Large intestine (tissue), 3 donors: ENCODE data around the gene SMYD3. TPM values are rescaled to one million over a fixed set of nuclear protein-coding genes. Genes with fewer than 3 reads are reported as not detected.

Source experiments
- DNase-seq, 2 donors: peaks; one replicate each; pipeline versions ENCODE4 v3.0.0 to v3.0.0-alpha.2; 2013
- H3K27ac ChIP-seq: one replicate; pipeline ENCODE4 v1.5.1; 2013; ENCODE audit warnings: low read length
- H3K27me3 ChIP-seq: 2 replicates; pipeline ENCODE4 v1.6.1; 2013; ENCODE audit warnings: low read length; ENCODE audit not compliant: control insufficient read depth, insufficient read depth
- H3K36me3 ChIP-seq: 2 replicates; pipeline ENCODE4 v1.6.1; 2013; ENCODE audit warnings: low read length; ENCODE audit not compliant: control insufficient read depth, insufficient read depth
- H3K4me1 ChIP-seq: one replicate; pipeline ENCODE4 v1.6.1; 2013; ENCODE audit warnings: low read length; ENCODE audit not compliant: control insufficient read depth, insufficient read depth
- H3K4me3 ChIP-seq: one replicate; pipeline ENCODE4 v1.5.1; 2013; ENCODE audit warnings: low read length
- H3K9me3 ChIP-seq: one replicate; pipeline ENCODE4 v1.6.1; 2013; ENCODE audit warnings: mild to moderate bottlenecking, low read depth, low read length, moderate library complexity; ENCODE audit not compliant: control insufficient read depth
- WGBS: methylation state at CpG from one replicate; pipeline ENCODE4 v1.1.5; 2013; ENCODE audit warnings: low lambda C conversion rate; ENCODE audit not compliant: insufficient coverage; 5-methylcytosine and 5-hydroxymethylcytosine counted together
- polyA plus RNA-seq: library from polyadenylated mRNA; unstranded; fragments of 120-200 nt; gene quantifications from one replicate; pipeline ENCODE4 v1.2.1, GENCODE V29; 2013

SMYD3 gene
- polyA plus RNA-seq, 1 donor = 12.0 TPM

- H3K4me1 ChIP-seq = no peaks in the 10 kb centered on the region
- H3K9me3 ChIP-seq = no peaks in the 10 kb centered on the region
- no peak overlapping the region for H3K4me3 ChIP-seq
- no CpG with 5 or more reads among the region's 2 CpGs for WGBS
- H3K27ac ChIP-seq = no peak overlapping the region
- H3K36me3 ChIP-seq = no peaks in the 10 kb centered on the region
- no peak for DNase-seq
- H3K27me3 ChIP-seq = no peaks in the 10 kb centered on the region
Measured at GRCh38 chr1:245915841-245916240, 591.2 kb downstream of the SMYD3 start.

GRCh38 chr1:245915406-245915805, 591.7 kb downstream of the SMYD3 start:
- no peaks in the 10 kb centered on the region for H3K9me3 ChIP-seq
- H3K27me3 ChIP-seq = no peaks in the 10 kb centered on the region
- no peak overlapping the region for H3K27ac ChIP-seq
- no peaks in the 10 kb centered on the region for H3K36me3 ChIP-seq
- WGBS = no CpG with 5 or more reads among the region's 5 CpGs
- H3K4me3 ChIP-seq = no peak overlapping the region
- H3K4me1 ChIP-seq = no peaks in the 10 kb centered on the region
- no peak for DNase-seq

DNA sequence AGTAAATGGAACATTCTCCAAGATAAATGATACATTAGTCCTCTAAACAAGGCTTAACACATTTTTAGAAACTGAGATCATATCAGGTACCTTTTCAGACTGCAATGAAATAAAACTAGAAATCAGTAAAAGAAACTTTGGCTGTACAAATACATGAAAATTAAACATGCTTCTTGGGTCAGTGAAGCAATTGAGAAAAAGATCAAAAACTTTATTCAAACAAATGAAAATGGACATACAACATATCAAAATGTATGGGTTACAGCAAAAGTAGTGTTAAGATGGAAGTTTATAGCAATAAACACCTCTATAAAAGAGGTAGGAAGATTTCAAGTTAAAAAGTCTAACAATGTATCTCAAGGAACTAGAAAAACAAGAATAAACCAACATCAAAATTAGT, 598.5 kb downstream of the SMYD3 start:
- Histone ChIP-seq H3K4me3 (no peak overlapping the region), H3K4me1 (no peaks in the 10 kb centered on the region), H3K27me3 (no peaks in the 10 kb centered on the region), H3K36me3 (no peaks in the 10 kb centered on the region), H3K9me3 (no peaks in the 10 kb centered on the region), H3K27ac (no peak overlapping the region)
- DNase-seq = no peak

- Histone ChIP-seq H3K4me3 (no peak overlapping the region), H3K9me3 (no peaks in the 10 kb centered on the region), H3K4me1 (no peaks in the 10 kb centered on the region), H3K27ac (no peak overlapping the region), H3K36me3 (no peaks in the 10 kb centered on the region), H3K27me3 (no peaks in the 10 kb centered on the region)
- 100% methylated on average over 1 of the region's 1 CpG for WGBS
- no peak for DNase-seq
Measured at GRCh38 chr1:245906207-245906606, 600.9 kb downstream of the SMYD3 start.

DNA sequence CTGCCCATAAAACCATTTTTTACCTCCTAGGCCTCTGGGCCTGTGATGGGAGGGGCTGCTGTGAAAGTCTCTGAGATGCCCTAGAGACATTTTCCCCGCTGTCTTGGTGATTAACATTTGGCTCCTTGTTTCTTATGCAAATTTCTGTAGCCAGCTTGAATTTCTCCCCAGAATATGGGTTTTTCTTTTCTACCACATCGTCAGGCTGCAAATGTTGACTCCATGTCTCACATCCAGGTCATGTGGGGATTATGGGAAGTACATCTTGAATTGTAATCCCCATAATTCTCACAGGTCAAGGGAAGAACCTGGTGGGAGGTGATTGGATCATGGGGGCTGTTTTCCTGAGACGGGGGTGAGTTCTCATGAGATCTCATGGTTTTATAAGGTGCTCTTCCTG, 603.2 kb downstream of the SMYD3 start:
- no peak overlapping the region for H3K27ac ChIP-seq
- H3K27me3 ChIP-seq = no peaks in the 10 kb centered on the region
- no peak overlapping the region for H3K4me3 ChIP-seq
- H3K9me3 ChIP-seq = no peaks in the 10 kb centered on the region
- H3K36me3 ChIP-seq = no peaks in the 10 kb centered on the region
- no peaks in the 10 kb centered on the region for H3K4me1 ChIP-seq
- no CpG with 5 or more reads among the region's 3 CpGs for WGBS
- DNase-seq = no peak

- H3K36me3 ChIP-seq = no peaks in the 10 kb centered on the region
- no peak overlapping the region for H3K27ac ChIP-seq
- no peak overlapping the region for H3K4me3 ChIP-seq
- WGBS = no CpG with 5 or more reads among the region's 1 CpG
- no peaks in the 10 kb centered on the region for H3K9me3 ChIP-seq
- H3K27me3 ChIP-seq = no peaks in the 10 kb centered on the region
- no peak for DNase-seq
- H3K4me1 ChIP-seq = no peaks in the 10 kb centered on the region
Measured at GRCh38 chr1:245901565-245901964, 605.5 kb downstream of the SMYD3 start.

DNA sequence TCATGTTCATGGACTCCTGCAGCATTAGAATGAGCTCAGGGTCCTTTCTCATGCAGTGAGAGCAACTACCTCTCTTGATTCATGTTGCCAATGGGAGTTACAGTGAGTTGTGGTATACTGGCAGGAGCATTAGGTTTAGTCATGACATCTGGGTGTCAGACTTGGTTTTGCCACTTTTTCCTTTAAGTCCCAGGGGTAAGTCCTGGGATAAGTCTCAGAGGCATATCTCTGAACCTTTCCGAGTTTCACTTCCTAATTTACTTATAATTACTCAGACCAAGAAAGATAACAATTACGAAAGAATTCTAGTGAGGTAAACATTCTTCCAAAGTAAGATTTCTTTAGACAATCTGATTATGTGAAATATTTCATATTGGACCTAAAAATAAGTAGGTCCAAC, 606.0 kb downstream of the SMYD3 start:
- Histone ChIP-seq H3K27ac (no peak overlapping the region), H3K9me3 (no peaks in the 10 kb centered on the region), H3K27me3 (no peaks in the 10 kb centered on the region), H3K4me1 (no peaks in the 10 kb centered on the region), H3K4me3 (no peak overlapping the region), H3K36me3 (no peaks in the 10 kb centered on the region)
- DNase-seq = no peak
- WGBS = no CpG with 5 or more reads among the region's 2 CpGs

- no peak overlapping the region for H3K4me3 ChIP-seq
- DNase-seq = no peak
- no peaks in the 10 kb centered on the region for H3K4me1 ChIP-seq
- no CpG with 5 or more reads among the region's 2 CpGs for WGBS
- H3K9me3 ChIP-seq = no peaks in the 10 kb centered on the region
- no peaks in the 10 kb centered on the region for H3K36me3 ChIP-seq
- H3K27me3 ChIP-seq = no peaks in the 10 kb centered on the region
- no peak overlapping the region for H3K27ac ChIP-seq
Measured at GRCh38 chr1:245898581-245898980, 608.5 kb downstream of the SMYD3 start.

DNA sequence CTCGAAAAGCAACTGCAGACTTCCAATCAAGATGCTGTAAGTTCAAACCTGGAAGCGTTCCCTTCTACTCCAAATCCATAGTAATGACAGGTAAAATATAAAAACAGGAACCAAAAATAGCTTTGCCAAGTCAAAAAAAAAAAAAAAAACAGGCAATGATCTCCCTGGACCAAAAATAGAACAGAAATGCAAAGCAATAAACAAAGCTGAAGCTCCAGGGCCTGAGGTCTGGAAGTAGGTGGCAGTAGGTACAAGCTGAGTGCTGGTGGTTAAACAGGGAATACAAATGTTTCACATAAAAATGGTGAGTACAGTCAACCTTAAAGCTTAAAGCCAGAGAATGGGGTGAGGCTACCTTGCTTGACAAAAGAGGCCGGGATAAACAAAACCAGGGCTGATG, 610.8 kb downstream of the SMYD3 start:
- no peak for DNase-seq
- Histone ChIP-seq H3K9me3 (no peaks in the 10 kb centered on the region), H3K27ac (no peak overlapping the region), H3K36me3 (no peaks in the 10 kb centered on the region), H3K27me3 (no peaks in the 10 kb centered on the region), H3K4me1 (no peaks in the 10 kb centered on the region), H3K4me3 (no peak overlapping the region)
- 67% methylated on average over 1 of the region's 3 CpGs for WGBS

GRCh38 chr1:245895455-245895959, 611.6 kb downstream of the SMYD3 start:
- 94% methylated on average over 3 of the region's 5 CpGs for WGBS
- Histone ChIP-seq H3K36me3 (no peaks in the 10 kb centered on the region), H3K4me3 (no peak overlapping the region), H3K27me3 (no peaks in the 10 kb centered on the region), H3K4me1 (no peaks in the 10 kb centered on the region), H3K27ac (no peak overlapping the region), H3K9me3 (no peaks in the 10 kb centered on the region)
- DNase-seq = no peak

DNA sequence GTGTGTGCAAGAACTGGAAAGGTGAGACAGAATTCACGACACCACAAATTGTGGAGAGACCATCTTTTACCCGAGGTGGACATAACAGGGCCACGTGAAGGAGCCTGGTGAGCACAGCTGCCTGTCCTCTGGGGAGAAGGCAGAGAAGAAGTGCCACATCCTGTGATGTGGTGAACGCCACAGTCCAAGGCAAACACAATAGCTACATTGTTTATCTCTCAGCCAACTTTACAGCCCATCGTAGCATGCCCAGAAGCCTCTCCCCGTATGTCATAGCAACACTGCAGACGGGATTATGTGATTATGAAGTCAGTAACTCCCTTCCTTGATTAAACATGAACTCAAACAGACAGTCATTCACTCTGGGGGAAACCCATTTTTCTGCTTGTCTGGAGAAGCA, 612.2 kb downstream of the SMYD3 start:
- H3K36me3 ChIP-seq = no peaks in the 10 kb centered on the region
- H3K27ac ChIP-seq = no peak overlapping the region
- peak; percentile 11 to 41 for DNase-seq
- no peaks in the 10 kb centered on the region for H3K4me1 ChIP-seq
- whole genome bisulfite sequencing = no CpG with 5 or more reads among the region's 7 CpGs
- H3K9me3 ChIP-seq = no peaks in the 10 kb centered on the region
- no peaks in the 10 kb centered on the region for H3K27me3 ChIP-seq
- H3K4me3 ChIP-seq = no peak overlapping the region
